CD4-positive, alpha-beta T cell treated with Interferon alpha-2 for 1 hour (primary cell): ENCODE data around the gene PDILT.
"Not testable (repeated sequence)": the region's sequence is repeated elsewhere in the genome, so short reads cannot be mapped to it uniquely, and the experiment has no call there.

ENCODE experiments used
- DNase-seq, 2 donors: peaks; one replicate each; pipeline ENCODE4 v3.0.0-alpha.2; 2020 to 2022

The PDILT gene, protein sequence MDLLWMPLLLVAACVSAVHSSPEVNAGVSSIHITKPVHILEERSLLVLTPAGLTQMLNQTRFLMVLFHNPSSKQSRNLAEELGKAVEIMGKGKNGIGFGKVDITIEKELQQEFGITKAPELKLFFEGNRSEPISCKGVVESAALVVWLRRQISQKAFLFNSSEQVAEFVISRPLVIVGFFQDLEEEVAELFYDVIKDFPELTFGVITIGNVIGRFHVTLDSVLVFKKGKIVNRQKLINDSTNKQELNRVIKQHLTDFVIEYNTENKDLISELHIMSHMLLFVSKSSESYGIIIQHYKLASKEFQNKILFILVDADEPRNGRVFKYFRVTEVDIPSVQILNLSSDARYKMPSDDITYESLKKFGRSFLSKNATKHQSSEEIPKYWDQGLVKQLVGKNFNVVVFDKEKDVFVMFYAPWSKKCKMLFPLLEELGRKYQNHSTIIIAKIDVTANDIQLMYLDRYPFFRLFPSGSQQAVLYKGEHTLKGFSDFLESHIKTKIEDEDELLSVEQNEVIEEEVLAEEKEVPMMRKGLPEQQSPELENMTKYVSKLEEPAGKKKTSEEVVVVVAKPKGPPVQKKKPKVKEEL

DNA sequence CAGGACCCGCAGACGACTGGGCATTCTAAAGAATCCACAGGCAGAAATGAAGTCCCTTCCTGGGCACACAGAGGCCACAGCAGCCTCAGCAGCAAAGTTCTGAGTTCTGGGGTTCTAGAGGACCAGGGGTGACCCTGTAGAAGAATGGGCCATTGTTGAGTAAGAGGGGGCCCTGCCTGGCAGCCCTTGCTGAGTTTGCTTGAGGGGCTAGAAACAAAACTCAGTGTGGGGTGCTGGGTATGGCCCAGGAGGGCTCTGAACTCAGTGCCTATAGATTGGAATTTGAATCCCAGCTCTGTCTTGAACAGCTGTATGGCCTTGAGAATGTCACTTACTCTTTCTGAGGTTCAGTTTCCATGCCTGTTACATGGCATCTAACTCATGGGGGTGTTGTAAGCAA lies at the start of gene PDILT:
Gene PDILT, minus strand, starts transcription at position 101 of the 400 bp plus-strand sequence. CDS start 5,437 bp downstream, outside the sequence.
- DNase-seq = no peak

DNA sequence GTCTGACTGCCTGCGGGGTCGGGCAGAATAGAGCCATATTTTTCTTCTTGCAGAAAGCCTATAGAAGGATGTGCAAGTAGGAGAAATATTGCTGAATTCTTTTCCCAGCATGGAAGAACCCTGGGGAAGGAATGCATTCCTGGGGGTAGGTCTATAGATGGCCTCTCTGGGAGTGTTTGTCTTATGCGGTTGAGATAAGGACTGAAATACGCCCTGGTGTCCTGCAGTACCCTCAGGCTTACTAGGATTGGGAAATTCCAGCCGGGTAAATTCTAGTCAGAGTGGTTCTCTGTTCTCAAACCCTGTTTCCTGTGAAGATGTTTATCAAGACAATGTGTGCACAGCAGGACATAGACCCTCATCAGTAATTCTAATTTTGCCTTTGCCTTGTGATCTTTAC lies 49.1 kb upstream of the PDILT start:
- DNase-seq = not testable (repeated sequence)

DNA sequence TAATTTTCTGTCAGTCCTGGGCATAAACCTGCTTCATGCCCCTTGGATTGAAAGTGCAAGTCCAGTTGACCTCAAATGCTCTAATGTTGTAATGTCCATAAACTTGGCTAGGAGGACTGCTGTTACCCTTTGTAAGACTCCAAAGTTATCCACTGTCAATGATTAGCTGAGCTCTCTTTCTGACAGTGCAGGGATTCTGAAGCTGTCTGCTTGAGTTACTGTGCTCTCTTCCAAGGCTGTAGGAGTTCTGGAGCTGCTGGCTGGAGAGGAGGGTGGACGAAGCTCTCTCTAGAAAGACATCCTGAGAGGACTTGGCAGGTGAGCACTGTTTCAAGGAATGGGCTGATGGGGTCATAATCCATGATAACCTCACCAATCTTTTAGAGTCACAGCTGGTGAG lies 46.8 kb upstream of the PDILT start, which contains the start of gene ACSM2A:
Gene ACSM2A, plus strand, starts transcription at position 158 of the 400 bp plus-strand sequence. CDS start 8,594 bp downstream, outside the sequence.
- not testable (repeated sequence) for DNase-seq

DNA sequence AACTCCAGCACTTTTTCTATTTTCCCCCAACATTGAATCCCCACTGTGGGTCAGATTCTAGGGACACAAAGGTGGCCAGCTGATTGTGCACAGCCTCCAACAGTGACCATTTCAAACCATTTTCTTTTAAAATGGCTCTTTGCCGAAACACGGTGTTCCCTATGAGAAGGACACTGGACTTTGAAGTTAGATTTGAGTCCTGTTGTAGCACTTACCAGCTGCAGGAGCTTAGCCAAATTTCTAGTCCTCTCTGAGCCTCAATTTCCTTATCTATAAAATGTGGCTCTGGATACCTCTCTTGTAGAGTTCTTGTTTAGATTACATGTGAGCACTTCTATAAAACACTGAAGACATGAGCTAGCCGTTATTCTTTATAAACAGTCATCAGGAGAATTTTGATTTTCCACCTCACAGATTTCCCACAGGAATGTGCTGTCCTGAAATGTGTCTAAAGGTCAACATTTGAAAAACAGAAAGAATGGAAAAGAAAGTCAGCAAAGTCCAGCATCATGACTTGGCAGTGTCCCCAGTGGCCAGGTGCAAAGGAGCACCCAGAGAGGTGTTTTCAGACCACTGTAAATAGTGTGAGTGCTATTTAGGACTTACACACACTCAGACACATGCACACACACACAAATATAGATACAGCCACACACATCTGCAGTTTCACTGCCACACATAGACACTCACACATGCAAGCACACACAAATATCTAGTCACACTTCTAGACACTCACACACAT lies 42.3 kb upstream of the PDILT start:
- not testable (repeated sequence) for DNase-seq

- DNase-seq = not testable (repeated sequence)
Observed at GRCh38 chr16:20441859-20442258, 37.3 kb upstream of the PDILT start.

GRCh38 chr16:20441191-20441590 lies 36.7 kb upstream of the PDILT start:
- DNase-seq = no peak

DNA sequence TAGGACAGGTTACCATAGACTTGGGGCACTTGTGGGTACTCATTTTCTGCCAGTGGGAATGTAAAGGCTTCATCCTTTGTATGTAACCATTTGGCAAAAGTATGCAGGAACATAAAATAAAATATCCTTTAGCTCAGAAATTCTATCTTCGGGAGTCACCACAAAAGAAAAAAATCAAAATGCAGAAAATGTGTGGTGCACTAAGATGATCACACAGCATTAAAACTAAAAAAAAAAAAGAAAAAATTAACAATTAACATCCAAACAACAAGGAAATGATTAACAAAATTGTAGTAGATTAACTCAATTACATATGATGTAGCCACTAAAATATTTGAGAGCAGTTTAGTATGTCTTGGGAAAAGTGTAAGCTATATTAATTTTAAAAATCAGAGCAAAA lies 36.2 kb upstream of the PDILT start:
- not testable (repeated sequence) for DNase-seq

DNA sequence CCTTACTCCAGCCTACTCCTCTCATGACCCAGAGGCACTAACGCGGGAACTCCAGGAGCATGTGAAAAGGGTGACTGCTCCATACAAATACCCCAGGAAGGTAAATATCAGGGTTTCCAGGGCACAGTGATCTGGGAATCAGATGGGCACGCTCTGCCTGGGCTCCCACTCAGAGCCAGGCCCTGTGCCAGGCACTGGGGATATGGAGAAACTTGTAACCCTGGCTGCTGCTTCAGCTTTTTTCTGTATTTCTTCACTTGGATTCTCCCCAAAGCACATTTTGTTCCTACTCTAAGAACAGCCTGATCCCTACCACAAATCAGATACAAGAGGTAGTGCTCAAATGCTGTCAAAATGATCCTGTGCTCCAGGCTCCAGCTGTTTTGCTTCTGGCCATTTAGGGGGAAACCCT lies 35.3 kb upstream of the PDILT start:
- DNase-seq = not testable (repeated sequence)

DNA sequence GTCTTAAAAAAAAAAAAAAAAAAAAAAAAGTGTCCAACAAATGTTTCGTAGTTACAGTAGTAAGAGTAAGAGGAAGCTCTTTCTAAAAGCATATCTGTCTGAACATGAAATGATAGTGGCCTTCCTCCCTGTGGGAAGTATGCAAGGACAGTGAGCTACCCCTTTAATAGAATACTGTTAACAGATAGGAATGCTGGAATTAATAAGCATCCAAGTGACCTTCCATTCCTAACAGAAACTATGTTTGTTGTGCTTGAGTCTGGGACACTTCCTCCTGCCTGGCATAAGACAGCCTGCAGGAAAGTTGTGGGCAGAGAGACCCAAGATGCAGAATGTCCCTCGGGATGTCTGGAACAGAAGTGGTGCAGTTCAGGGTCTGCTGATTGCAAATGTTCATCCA lies 34.4 kb upstream of the PDILT start:
- DNase-seq = not testable (repeated sequence)

DNA sequence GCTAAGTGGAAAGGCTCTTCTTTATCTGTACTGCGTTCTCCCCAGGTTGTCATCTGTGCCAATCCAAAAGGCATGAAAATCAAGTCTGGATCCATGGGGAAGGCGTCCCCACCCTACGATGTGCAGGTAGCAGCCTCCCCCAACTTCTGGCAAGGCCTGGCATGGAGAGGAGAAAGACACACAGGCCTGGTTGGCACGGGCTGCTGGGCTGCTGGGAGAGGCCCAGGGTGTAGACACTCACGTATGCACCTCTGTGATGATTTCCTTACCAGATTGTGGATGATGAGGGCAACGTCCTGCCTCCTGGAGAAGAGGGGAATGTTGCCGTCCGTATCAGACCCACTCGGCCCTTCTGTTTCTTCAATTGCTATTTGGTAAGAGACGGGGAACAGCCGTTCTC lies 26.4 kb upstream of the PDILT start:
- DNase-seq = no peak

GRCh38 chr16:20430480-20430879 lies 25.9 kb upstream of the PDILT start:
- DNase-seq = not testable (repeated sequence)

DNA sequence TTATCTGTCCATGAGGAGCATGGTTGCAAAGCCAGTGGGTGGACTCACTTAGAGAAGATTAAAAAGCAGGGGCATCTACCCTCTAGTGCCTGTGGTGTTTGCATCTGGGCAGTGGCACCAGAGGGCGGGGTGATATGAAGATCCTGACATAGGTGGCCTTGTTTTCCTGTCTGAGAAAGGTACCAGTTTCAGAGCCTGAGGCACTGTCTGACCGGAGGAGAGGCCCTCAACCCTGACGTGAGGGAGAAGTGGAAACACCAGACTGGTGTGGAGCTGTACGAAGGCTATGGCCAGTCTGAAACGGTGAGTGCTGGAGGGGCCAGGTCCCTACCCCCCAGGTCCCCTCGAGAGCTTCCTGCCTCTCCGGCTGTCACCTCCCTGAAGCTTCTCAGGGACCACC lies 25.0 kb upstream of the PDILT start:
- not testable (repeated sequence) for DNase-seq

DNA sequence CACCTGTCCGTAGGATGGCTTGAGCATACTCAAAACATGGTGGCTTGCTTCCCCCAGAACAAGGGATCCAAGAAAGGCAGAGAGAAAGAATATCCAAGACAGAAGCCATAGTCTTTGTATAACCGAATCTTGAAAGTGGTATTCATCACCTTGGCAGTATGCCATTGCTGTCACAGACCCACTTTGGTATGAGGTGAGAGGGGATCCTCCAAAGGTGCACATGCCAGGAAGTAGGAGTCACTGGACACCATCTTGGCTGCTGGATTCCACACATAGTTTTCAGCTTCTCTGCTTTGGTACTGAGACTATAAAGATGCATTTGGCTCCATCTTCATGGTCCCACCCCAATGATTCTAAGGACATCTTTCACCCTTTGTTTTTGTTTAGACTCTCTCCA lies 22.9 kb upstream of the PDILT start:
- not testable (repeated sequence) for DNase-seq

DNA sequence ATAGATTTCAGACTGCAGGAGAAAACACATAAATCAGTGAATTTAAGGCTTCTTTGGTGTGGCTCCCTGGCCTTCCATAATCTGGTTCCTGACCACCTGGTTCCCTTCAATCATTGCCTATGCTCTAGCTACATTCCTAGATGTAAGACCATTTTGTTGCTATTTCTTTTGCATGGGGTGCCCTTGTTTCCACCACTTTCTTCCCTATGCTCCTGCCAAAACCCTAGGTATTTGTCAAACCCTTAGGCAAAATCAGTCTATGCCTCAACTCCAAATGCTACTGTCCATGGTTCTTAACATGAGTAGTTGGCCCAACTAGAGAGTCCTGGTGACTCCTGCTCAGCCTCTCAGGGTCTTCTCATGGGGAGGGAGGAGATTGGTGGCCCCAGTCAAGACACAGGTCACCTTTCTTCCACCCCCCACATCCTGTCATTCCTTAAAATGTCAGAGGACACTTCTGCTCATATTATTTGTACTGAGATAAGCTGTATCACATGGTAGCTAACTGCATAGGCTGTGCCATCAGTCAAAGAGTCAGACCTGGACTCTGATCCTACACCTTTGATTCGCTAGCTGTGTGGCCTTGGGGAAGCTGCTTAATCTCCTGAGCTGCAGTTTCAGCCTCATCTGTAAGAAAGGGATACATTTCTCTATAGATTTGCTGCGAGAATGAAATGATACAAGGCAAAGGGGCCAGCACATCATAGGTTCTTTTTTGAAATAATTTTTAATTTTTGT lies 19.8 kb upstream of the PDILT start:
- DNase-seq = no peak

- DNase-seq = not testable (repeated sequence)
Observed at GRCh38 chr16:20423772-20424128, 19.2 kb upstream of the PDILT start.

DNA sequence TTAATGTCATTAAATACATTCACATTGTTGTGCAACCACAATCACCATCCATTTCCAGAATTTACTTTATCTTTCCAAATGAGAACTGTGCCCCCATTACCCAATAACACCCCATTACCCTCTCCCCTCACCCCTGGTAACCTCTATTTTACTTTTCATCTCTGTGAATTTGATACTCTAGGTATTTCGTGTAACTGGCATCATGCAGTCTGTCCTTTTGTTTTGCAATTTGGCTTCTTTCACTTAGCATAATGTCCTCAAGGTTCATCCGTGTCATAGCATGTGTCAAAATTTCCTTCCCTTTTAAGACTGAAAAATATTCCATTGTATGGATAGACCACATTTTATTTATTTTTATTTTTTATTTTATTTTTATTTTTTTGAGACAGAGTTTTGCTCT lies 17.2 kb upstream of the PDILT start:
- DNase-seq = not testable (repeated sequence)

DNA sequence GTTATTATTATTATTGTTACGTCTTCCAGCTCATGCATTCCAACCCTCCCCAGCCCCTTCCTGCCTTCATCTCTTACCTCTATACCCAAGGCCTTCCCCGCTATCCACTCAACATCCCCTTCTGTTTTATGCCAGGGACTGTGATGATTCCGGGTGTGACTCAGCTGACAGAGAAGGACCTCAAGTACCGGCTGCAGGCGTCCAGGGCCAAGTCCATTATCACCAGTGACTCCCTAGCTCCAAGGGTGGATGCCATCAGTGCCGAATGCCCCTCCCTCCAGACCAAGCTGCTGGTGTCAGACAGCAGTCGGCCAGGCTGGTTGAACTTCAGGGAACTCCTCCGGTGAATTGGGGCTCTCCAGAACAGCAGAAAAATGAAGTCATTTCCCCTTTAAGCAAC lies 14.6 kb upstream of the PDILT start:
- not testable (repeated sequence) for DNase-seq

DNA sequence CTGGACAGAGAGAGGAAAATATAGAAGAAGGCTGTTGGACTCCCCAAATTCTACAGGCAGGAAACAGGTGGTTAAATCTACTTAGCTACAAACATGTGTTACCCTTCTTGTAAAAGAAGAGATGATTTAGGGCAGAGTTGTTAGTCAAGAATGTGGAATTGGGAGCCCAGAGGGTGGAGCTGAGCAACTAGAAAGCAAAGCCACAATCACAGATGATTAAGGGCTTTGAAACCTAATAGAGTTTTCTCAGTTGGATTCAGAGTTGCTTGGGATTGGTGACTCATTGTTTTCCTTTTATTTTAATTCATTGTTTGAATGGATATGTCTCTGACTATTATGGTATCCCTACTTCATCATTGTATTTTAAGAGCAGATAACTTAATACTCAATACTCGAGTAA lies 11.0 kb upstream of the PDILT start:
- no peak for DNase-seq

DNA sequence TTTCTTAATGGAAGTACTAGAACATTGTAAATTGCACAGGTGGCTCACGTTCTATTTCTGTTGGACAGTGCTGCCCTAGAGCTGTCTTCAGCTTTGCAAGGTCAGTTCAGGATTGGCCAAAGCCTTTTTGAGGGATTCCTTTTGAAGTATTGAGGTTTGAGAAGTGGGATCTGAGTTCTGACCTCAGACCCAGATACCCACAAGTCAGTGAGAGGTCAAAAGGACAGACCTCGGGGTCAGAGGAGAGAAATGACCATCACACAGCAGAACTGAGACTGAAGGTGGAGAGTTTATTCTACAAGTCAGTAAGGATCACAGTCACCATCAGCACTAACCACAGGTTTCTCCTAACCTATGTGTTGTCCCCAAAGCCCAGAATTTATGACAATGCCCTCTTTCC lies 6.5 kb upstream of the PDILT start:
- DNase-seq = no peak

DNA sequence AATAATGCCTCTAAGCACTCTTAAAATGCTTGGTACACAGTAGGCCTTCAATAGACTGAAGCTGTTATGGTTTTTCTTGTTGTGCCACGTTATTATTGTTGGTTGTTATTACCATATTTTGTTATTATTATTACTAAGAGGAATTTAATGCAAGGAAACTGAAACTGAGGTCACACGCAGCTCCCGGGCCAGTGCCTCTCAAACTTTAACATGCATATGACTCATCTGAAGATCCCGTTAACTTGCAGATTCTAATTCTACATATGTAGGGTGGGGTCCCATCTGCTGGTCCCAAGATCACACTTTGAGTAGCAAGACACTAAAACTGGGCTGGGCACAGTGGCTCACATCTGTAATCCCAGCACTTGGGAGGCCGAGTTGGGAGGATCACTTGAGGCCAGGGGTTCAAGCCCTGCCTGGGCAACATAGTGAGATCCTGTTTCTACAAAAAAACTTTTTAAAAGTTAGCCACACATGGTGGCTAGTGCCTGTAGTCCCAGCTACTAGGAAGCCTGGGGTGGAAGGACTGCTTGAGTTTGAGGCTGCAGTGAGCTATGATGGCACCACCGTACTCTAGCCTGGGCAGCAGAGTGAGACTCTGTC lies 5.7 kb upstream of the PDILT start:
- peak; percentile 3 to 48 for DNase-seq

DNA sequence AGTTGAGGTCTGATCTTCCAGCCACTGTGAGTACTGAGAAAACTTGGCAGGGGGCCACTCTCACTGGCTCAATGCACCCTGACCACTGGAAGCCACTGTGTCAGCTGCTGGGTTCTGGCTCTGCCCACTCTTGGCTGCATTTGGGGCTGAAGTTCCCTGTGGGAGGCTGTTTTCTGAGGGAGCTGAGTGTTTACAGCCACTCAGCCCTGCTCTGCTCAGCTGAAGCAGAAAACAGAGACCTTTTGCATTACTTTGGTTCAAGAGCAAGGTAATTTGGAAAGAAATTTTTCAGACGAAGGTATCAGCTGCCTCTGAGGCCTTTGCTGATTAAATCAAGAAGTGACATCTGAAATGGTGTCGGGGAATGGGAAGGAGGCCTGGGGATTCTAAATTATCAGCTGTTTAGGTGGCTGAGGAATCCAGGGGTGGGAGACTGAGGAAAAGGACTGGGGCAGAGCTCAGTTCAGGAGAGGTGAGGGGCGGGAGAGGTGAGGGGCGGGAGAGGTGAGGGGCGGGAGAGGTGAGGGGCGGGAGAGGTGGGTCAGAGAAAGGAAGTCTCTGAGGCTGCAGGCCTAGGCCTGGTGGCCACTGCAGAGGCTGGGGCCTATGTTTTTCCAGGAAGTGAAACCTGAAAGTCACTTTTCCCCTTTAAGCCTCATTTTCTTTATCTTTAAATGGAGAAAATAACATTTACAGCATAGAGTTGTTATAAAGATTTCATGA lies 5.0 kb upstream of the PDILT start, which contains the start of gene ACSM5:
Gene ACSM5, plus strand, starts transcription at position 137 of the 723 bp plus-strand sequence. CDS start 1,951 bp downstream, outside the sequence.
- DNase-seq = no peak

- DNase-seq = no peak
Observed at GRCh38 chr16:20402651-20403050, 1.9 kb downstream of the PDILT start.
